ENCODE data around the gene LINC01488.

DNA sequence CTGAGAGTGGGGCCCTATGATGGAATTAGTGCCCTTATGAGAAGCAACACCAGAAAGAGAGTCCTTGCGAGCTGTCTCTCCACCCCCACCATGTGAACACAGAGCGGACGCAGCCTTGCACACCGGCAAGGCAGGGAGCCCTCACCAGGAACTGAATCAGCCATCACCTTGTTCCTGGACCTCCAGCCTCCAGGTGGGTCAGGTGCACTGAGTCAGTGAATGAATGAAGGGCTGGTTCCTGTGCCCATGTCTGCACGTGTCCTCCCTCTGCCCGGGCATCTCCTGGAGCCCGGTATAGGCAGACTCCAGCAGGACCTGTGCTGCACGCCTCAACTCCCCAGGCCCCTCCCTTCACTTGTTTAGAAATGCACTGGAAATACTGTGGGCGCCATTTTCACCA lies 54.9 kb downstream of the LINC01488 start:
- no peak for TF ChIP-seq NFIC (IDR thresholded peaks at IDR 0.05)
- no peak for TF ChIP-seq GABPB1 (CRISPR knock-in tag; IDR thresholded peaks at IDR 0.05)
- no peak for TF ChIP-seq PRPF4 (IDR thresholded peaks at IDR 0.05; ENCODE audit: insufficient read depth, low read depth, low read length, poor library complexity, severe bottlenecking)
- TF ChIP-seq CHD1 (IDR thresholded peaks at IDR 0.05; ENCODE audit: low read length) = no peak
- TF ChIP-seq RUNX1 (IDR thresholded peaks at IDR 0.05; ENCODE audit: low read depth) = no peak

All from K562 (cell line).